OCI-LY1 (cell line): ENCODE data around the gene IRF4.

Experiments used
- CTCF ChIP-seq: fragments of 200-600 bp; sonication (generic), shearing (Covaris generic); IDR thresholded peaks from 2 replicates; pipeline ENCODE4 v1.5.1; 2017; ENCODE audit warnings: mild to moderate bottlenecking, antibody characterized with exemption, low read length, moderate library complexity, mixed read lengths
- EZH2 ChIP-seq: fragments of 200-600 bp; sonication (generic), shearing (Covaris generic); IDR thresholded peaks from 2 replicates; pipeline ENCODE4 v1.8.0; 2017; ENCODE audit warnings: borderline replicate concordance, mixed run types, mild to moderate bottlenecking, antibody characterized with exemption, low read length, moderate library complexity, mixed read lengths

DNA sequence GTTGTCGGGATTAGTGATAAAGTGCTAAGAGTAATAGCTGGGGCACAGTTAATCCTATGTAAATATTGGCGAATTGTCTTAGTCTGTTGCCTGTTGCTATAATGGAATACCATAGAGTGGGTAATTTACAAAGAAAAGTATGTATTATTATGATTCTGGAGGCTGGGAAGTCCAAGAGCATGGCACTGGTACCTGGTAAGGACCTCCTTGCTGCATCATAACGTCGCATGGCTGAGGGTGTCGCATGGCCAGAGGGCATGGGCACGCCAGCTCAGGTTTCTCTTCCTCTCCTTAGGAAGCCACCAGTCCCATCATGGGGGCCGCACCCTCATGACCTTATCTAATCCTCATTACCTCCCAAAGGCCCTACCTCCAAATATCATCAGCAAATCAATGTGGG lies 29.7 kb downstream of the IRF4 start:
- no peak for TF ChIP-seq CTCF
- TF ChIP-seq EZH2: no peak
